Spleen (tissue), 7 donors: ENCODE measurements around the gene RPL26.

Experiments used
- POLR2A ChIP-seq, 3 donors: fragments of 450-650 bp; IDR thresholded peaks; one replicate each; pipeline ENCODE4 v1.5.1; 2017; ENCODE audit warnings: antibody characterized with exemption in 3 of 3, mild to moderate bottlenecking in 1 of 3
- POLR2AphosphoS5 ChIP-seq, 3 donors: sonication (generic); formaldehyde crosslinking; IDR thresholded peaks; one replicate each; pipeline ENCODE4 v1.5.1; 2017; ENCODE audit warnings: antibody characterized with exemption in 3 of 3
- TF ChIP-seq, protein P1 (sequence below), 11 experiments: fragments of 200-600 bp in 7 of 11; fragments of 450-650 bp in 4 of 11; sonication (generic) in 4 of 11; IDR thresholded peaks in 8 of 11; conservative IDR thresholded peaks in 3 of 11; 1 replicate in 7 of 11; 2 replicates in 4 of 11; pipeline versions ENCODE4 v1.4.0 to v1.8.0; 2016 to 2021; ENCODE audit warnings: antibody characterized with exemption in 11 of 11, inconsistent platforms in 4 of 11, mild to moderate bottlenecking in 1 of 11
- donor health status: DM: no; HTN: no; CAD: no; lungs with moderate emphysema.
- donor health status: DM: no; HTN: no; CAD: no.
- donor health status: DM: no; HTN: no; CAD: no.

DNA sequence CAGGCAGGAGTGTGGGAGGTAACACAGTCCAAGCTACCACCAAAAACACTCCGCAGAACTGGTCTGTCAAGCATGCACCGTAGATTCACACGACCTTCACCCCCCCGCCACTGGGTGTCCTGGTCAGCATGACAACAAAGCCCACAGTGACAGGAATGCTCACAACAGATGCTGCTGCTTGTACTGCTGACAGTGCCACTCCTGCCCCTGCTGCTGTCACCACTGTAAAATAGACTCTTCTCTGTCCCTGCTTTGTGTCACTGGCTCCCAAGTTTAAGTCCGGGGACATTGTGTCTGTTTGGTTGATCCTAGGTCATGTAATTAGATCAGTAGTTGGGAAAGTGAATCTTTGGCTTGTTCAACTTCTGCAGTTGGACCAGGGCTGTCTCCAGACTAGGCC is 50.3 kb downstream of the RPL26 start:
- no peak for TF ChIP-seq POLR2A (IDR thresholded peaks at IDR 0.05)
- TF ChIP-seq, protein P1, sequence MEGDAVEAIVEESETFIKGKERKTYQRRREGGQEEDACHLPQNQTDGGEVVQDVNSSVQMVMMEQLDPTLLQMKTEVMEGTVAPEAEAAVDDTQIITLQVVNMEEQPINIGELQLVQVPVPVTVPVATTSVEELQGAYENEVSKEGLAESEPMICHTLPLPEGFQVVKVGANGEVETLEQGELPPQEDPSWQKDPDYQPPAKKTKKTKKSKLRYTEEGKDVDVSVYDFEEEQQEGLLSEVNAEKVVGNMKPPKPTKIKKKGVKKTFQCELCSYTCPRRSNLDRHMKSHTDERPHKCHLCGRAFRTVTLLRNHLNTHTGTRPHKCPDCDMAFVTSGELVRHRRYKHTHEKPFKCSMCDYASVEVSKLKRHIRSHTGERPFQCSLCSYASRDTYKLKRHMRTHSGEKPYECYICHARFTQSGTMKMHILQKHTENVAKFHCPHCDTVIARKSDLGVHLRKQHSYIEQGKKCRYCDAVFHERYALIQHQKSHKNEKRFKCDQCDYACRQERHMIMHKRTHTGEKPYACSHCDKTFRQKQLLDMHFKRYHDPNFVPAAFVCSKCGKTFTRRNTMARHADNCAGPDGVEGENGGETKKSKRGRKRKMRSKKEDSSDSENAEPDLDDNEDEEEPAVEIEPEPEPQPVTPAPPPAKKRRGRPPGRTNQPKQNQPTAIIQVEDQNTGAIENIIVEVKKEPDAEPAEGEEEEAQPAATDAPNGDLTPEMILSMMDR (IDR thresholded peaks at IDR 0.05 in 8 of 11, conservative IDR thresholded peaks at IDR 0.05 in 3 of 11), result no peak
- TF ChIP-seq POLR2AphosphoS5 (IDR thresholded peaks at IDR 0.05), result no peak
